H9 (cell line): ENCODE results near the gene MAP2K1. TPM values are rescaled to one million over a fixed set of nuclear protein-coding genes. Genes with fewer than 3 reads are reported as not detected.

Experiments used
- DNase-seq: peaks from one replicate; pipeline ENCODE4 v3.0.0-alpha.2; 2017
- H2AFZ ChIP-seq: one replicate; pipeline ENCODE4 v1.6.1; 2013; ENCODE audit warnings: mild to moderate bottlenecking, low read length, control low read depth, moderate library complexity
- H2AK5ac ChIP-seq: 2 replicates; pipeline ENCODE4 v1.6.1; 2013; ENCODE audit warnings: low read length, control low read depth, mixed read lengths; ENCODE audit not compliant: insufficient read length
- H2BK120ac ChIP-seq: one replicate; pipeline ENCODE4 v1.6.1; 2013; ENCODE audit warnings: low read depth, mild to moderate bottlenecking, low read length, control low read depth, inconsistent platforms; ENCODE audit not compliant: poor library complexity, severe bottlenecking
- H2BK12ac ChIP-seq: 2 replicates; pipeline ENCODE4 v1.6.1; 2013; ENCODE audit warnings: low read length, control low read depth, mixed read lengths, low read depth; ENCODE audit not compliant: insufficient read length
- H2BK15ac ChIP-seq: 2 replicates; pipeline ENCODE4 v1.6.1; 2013; ENCODE audit warnings: low read depth, low read length, control low read depth
- H2BK20ac ChIP-seq: one replicate; pipeline ENCODE4 v1.6.1; 2013; ENCODE audit warnings: low read depth, mild to moderate bottlenecking, low read length, control low read depth, inconsistent platforms; ENCODE audit not compliant: poor library complexity, severe bottlenecking
- H2BK5ac ChIP-seq: 2 replicates; pipeline ENCODE4 v1.6.1; 2013; ENCODE audit warnings: low read length, control low read depth, mixed read lengths; ENCODE audit not compliant: insufficient read length
- H3K14ac ChIP-seq: 2 replicates; pipeline ENCODE4 v1.6.1; 2013; ENCODE audit warnings: low read length, control low read depth; ENCODE audit not compliant: insufficient read depth
- H3K18ac ChIP-seq: 2 replicates; pipeline ENCODE4 v1.6.1; 2013; ENCODE audit warnings: low read depth, mild to moderate bottlenecking, mixed read lengths, low read length, control low read depth; ENCODE audit not compliant: insufficient read length
- H3K23ac ChIP-seq: 2 replicates; pipeline ENCODE4 v1.6.1; 2013; ENCODE audit warnings: low read length, control low read depth, mixed read lengths, low read depth; ENCODE audit not compliant: insufficient read length
- H3K23me2 ChIP-seq: 2 replicates; pipeline ENCODE4 v1.6.1; 2013; ENCODE audit warnings: low read depth, mild to moderate bottlenecking, mixed read lengths, low read length, control low read depth; ENCODE audit not compliant: insufficient read length, poor library complexity, severe bottlenecking
- H3K27ac ChIP-seq: 2 replicates; pipeline ENCODE4 v1.5.1; 2013; ENCODE audit warnings: low read length, control low read depth, mixed read lengths, low read depth; ENCODE audit not compliant: insufficient read length
- H3K27me3 ChIP-seq: 2 replicates; pipeline ENCODE4 v1.6.1; 2013; ENCODE audit warnings: low read length, control low read depth, inconsistent platforms; ENCODE audit not compliant: insufficient read depth
- H3K4ac ChIP-seq: 2 replicates; pipeline ENCODE4 v1.6.1; 2013; ENCODE audit warnings: low read depth, mild to moderate bottlenecking, control low read depth, inconsistent platforms, low read length, moderate library complexity
- H3K4me1 ChIP-seq: 2 replicates; pipeline ENCODE4 v1.6.1; 2013; ENCODE audit warnings: low read length, control low read depth, inconsistent platforms; ENCODE audit not compliant: insufficient read depth
- H3K4me2 ChIP-seq: 2 replicates; pipeline ENCODE4 v1.6.1; 2013; ENCODE audit warnings: low read length, control low read depth, mixed read lengths; ENCODE audit not compliant: insufficient read length, insufficient read depth
- H3K56ac ChIP-seq: 2 replicates; pipeline ENCODE4 v1.6.1; 2013; ENCODE audit warnings: low read depth, mild to moderate bottlenecking, mixed read lengths, low read length, control low read depth; ENCODE audit not compliant: insufficient read length
- H3K79me1 ChIP-seq: 2 replicates; pipeline ENCODE4 v1.6.1; 2013; ENCODE audit warnings: low read depth, mild to moderate bottlenecking, moderate library complexity, low read length, control low read depth, inconsistent platforms; ENCODE audit not compliant: insufficient read depth, poor library complexity, severe bottlenecking
- H3K79me2 ChIP-seq: 2 replicates; pipeline ENCODE4 v1.6.1; 2013; ENCODE audit warnings: low read length, control low read depth, inconsistent platforms; ENCODE audit not compliant: insufficient read depth
- H3K9ac ChIP-seq: 2 replicates; pipeline ENCODE4 v1.6.1; 2013; ENCODE audit warnings: low read length, control low read depth, mixed read lengths; ENCODE audit not compliant: insufficient read length; ENCODE audit errors: extremely low read depth
- H3K9me3 ChIP-seq: one replicate; pipeline ENCODE4 v1.6.1; 2013; ENCODE audit warnings: low read depth, low read length, inconsistent platforms; ENCODE audit not compliant: control insufficient read depth
- H3T11ph ChIP-seq: one replicate; pipeline ENCODE4 v1.6.1; 2013; ENCODE audit warnings: mild to moderate bottlenecking, low read length, control low read depth, inconsistent platforms
- H4K20me1 ChIP-seq: one replicate; pipeline ENCODE4 v1.6.1; 2013; ENCODE audit not compliant: control insufficient read depth, insufficient read length, insufficient read depth
- H4K5ac ChIP-seq: 2 replicates; pipeline ENCODE4 v1.6.1; 2013; ENCODE audit warnings: low read depth, mild to moderate bottlenecking, mixed read lengths, low read length, control low read depth; ENCODE audit not compliant: insufficient read length
- H4K8ac ChIP-seq: replicated peaks from 2 replicates; pipeline ENCODE4 v1.6.1; 2013; ENCODE audit warnings: low read length, control low read depth, mixed read lengths, low read depth; ENCODE audit not compliant: insufficient read length
- H4K91ac ChIP-seq: 2 replicates; pipeline ENCODE4 v1.6.1; 2013; ENCODE audit warnings: low read depth, mild to moderate bottlenecking, moderate library complexity, mixed read lengths, low read length, control low read depth; ENCODE audit not compliant: insufficient read length
- H3K27ac Mint-ChIP-seq, 3 experiments: 2 replicates in 2 of 3; 3 replicates in 1 of 3; pipeline ENCODE4 v1.8.0; 2020 to 2021; ENCODE audit warnings: mixed read lengths in 3 of 3, mild to moderate bottlenecking in 1 of 3, moderate library complexity in 1 of 3
- H3K27me3 Mint-ChIP-seq: 2 replicates; pipeline ENCODE4 v1.8.0; 2021; ENCODE audit warnings: low read depth, mild to moderate bottlenecking, moderate library complexity, mixed read lengths
- H3K36me3 Mint-ChIP-seq, 3 experiments: 2 replicates in 2 of 3; 3 replicates in 1 of 3; pipeline ENCODE4 v1.8.0; 2020 to 2021; ENCODE audit warnings: low read depth in 3 of 3, mixed read lengths in 3 of 3; ENCODE audit not compliant: insufficient read depth in 1 of 3
- H3K4me1 Mint-ChIP-seq, 2 experiments: 2 replicates each; pipeline ENCODE4 v1.8.0; 2020; ENCODE audit warnings: mixed read lengths in 2 of 2
- H3K4me3 Mint-ChIP-seq, 2 experiments: 2 replicates in 1 of 2; 3 replicates in 1 of 2; pipeline ENCODE4 v1.8.0; 2020 to 2021; ENCODE audit warnings: mild to moderate bottlenecking in 2 of 2, mixed read lengths in 2 of 2, moderate library complexity in 1 of 2
- H3K9me3 Mint-ChIP-seq, 2 experiments: 2 replicates in 1 of 2; 3 replicates in 1 of 2; pipeline ENCODE4 v1.8.0; 2020; ENCODE audit warnings: mild to moderate bottlenecking in 2 of 2, mixed read lengths in 2 of 2, moderate library complexity in 1 of 2
- CTCF ChIP-seq: fragments of 200-600 bp; sonication (generic); conservative IDR thresholded peaks from 3 replicates; pipeline ENCODE4 v1.8.0; 2021; ENCODE audit warnings: antibody characterized with exemption, mild to moderate bottlenecking
- WGBS: extraction: QIAGEN DNeasy Blood & Tissue Kit; methylation state at CpG from one replicate; pipeline ENCODE4 v1.1.7; 2013; ENCODE audit warnings: missing lambda C conversion rate, low lambda C conversion rate, mixed read lengths; ENCODE audit not compliant: insufficient read length; ENCODE audit errors: extremely low coverage; 5-methylcytosine and 5-hydroxymethylcytosine counted together
- total RNA-seq: library from RNA; stranded (reverse); gene quantifications from 2 replicates; pipeline ENCODE4 v1.2.1, GENCODE V29; 2021

MAP2K1 gene
- total RNA-seq, 1 experiment from 2014 or later, result 50.8 TPM

- H3K4ac ChIP-seq, result no peak overlapping the region
- peaks cover 6% of the 10 kb centered on the region for H3K4me1 ChIP-seq
- no peak overlapping the region for H4K5ac ChIP-seq
- H3K27me3 ChIP-seq, result no peaks in the 10 kb centered on the region
- TF ChIP-seq CTCF, result no peak
- no peaks in the 10 kb centered on the region for H3K23me2 ChIP-seq
- H3K4me2 ChIP-seq, result no peak overlapping the region
- no peak overlapping the region for H2BK120ac ChIP-seq
- no peak overlapping the region for H2BK20ac ChIP-seq
- no peak overlapping the region for H2AK5ac ChIP-seq
- H4K91ac ChIP-seq, result no peak overlapping the region
- no peaks in the 10 kb centered on the region for H3K9me3 Mint-ChIP-seq
- H3K56ac ChIP-seq, result no peak overlapping the region
- H3K4me3 Mint-ChIP-seq, result no peak overlapping the region
- no peak overlapping the region for H4K8ac ChIP-seq
- H3K36me3 Mint-ChIP-seq, result no peaks in the 10 kb centered on the region
- H2BK12ac ChIP-seq, result no peak overlapping the region
- peaks cover 2% of the 10 kb centered on the region for H4K20me1 ChIP-seq
- H3K18ac ChIP-seq, result no peak overlapping the region
- peaks cover 8% of the 10 kb centered on the region; the same call in 1 of the 2 replicates for H3K79me2 ChIP-seq
- H3K14ac ChIP-seq, result no peak overlapping the region
- no CpG with 5 or more reads among the region's 4 CpGs for WGBS
- no peak overlapping the region for H3K23ac ChIP-seq
- DNase-seq, result no peak
- H3K9ac ChIP-seq, result no peak overlapping the region
- H2AFZ ChIP-seq, result no peak overlapping the region
- H3K27ac ChIP-seq, result no peak overlapping the region
- H3K27ac Mint-ChIP-seq, result peak overlapping the region in 1 of 3 experiments; percentile 76; a peak in 2 of 7 replicates
- H3T11ph ChIP-seq, result no peak overlapping the region
- H3K9me3 ChIP-seq, result no peaks in the 10 kb centered on the region
- no peaks in the 10 kb centered on the region for H3K27me3 Mint-ChIP-seq
- H3K4me1 Mint-ChIP-seq, result peaks cover 36 to 37% of the 10 kb centered on the region in 2 experiments
- peaks cover 5% of the 10 kb centered on the region for H3K79me1 ChIP-seq
- H2BK15ac ChIP-seq, result no peak overlapping the region
- no peak overlapping the region for H2BK5ac ChIP-seq
Observed at GRCh38 chr15:66429117-66429516, 42.4 kb downstream of the MAP2K1 start.
